ENCODE results near the gene LPIN3. TPM values are rescaled to one million over a fixed set of nuclear protein-coding genes. Genes with fewer than 3 reads are reported as not detected.
A peak's percentile ranks its signal among the peaks of the same experiment; 100 is the strongest.

Gene LPIN3
- polyA plus RNA-seq, 3 donors: 0.01 TPM; not detected in 2

GRCh38 chr20:41314386-41314785, 26.2 kb upstream of the LPIN3 start:
- Mint-ChIP-seq H3K27ac (no peak overlapping the region), H3K9me3 (peaks cover 0 to 1% (median 0%) of the 10 kb centered on the region in 7 donors), H3K27me3 (ENCODE audit: low read depth in 3 of 3) (peaks cover 0 to 17% (median 13%) of the 10 kb centered on the region in 3 donors), H3K4me3 (no peak overlapping the region), H3K36me3 (peaks cover 0 to 3% of the 10 kb centered on the region in 2 donors), H3K4me1 (peaks cover 25% of the 10 kb centered on the region)
- peaks cover 0 to 2% of the 10 kb centered on the region in 2 donors for H3K27me3 ChIP-seq (ENCODE audit: control insufficient read depth in 2 of 2, insufficient read depth in 2 of 2, low read length in 2 of 2)
- H3K4me2 ChIP-seq (replicated peaks; ENCODE audit: extremely low read depth, low read length, poor library complexity, severe bottlenecking): no peak overlapping the region
- no peak overlapping the region for H3K4me3 ChIP-seq (replicated peaks in 1 of 3; ENCODE audit: low read depth in 2 of 3, low read length in 3 of 3)
- no peak for DNase-seq
- WGBS (ENCODE audit: insufficient coverage): no CpG with 5 or more reads among the region's 2 CpGs
- intact Hi-C loops (cut with micrococcal nuclease): loop anchor here in 1 of 2 donors (10.0 kb wide), 1 partner anchor 350 kb away; no protein-coding TSS in a partner anchor
- H3K36me3 ChIP-seq (replicated peaks in 1 of 2; ENCODE audit: control insufficient read depth in 1 of 2, insufficient read depth in 2 of 2, low read length in 2 of 2): no peaks in the 10 kb centered on the region
- H2AFZ ChIP-seq (ENCODE audit: insufficient read depth, low read depth, low read length, poor library complexity, severe bottlenecking): no peak overlapping the region
- H4K20me1 ChIP-seq (ENCODE audit: insufficient read depth, low read length): no peaks in the 10 kb centered on the region
- H3K4me1 ChIP-seq (ENCODE audit: control insufficient read depth in 1 of 2, insufficient read depth in 2 of 2, low read length in 2 of 2): peaks cover 11 to 16% of the 10 kb centered on the region in 2 donors
- no peak overlapping the region for H3K9ac ChIP-seq (ENCODE audit: insufficient read depth, low read length, poor library complexity, severe bottlenecking)
- no peak overlapping the region for H3K27ac ChIP-seq (ENCODE audit: low read depth in 1 of 2, low read length in 2 of 2)
- peaks cover 6% of the 10 kb centered on the region for H3K79me2 ChIP-seq (ENCODE audit: insufficient read depth, low read length)
- no peaks in the 10 kb centered on the region for H3K9me3 ChIP-seq (replicated peaks in 1 of 2; ENCODE audit: control insufficient read depth in 1 of 2, insufficient read depth in 1 of 2, low read length in 2 of 2)
- no peak for TF ChIP-seq CTCF (IDR thresholded peaks at IDR 0.05)

GRCh38 chr20:41316051-41316450, 24.6 kb upstream of the LPIN3 start:
- intact Hi-C loops (cut with micrococcal nuclease): loop anchor here in 1 of 2 donors (10.0 kb wide), 1 partner anchor 351 kb away; no protein-coding TSS in a partner anchor
- Histone ChIP-seq H3K4me3 (replicated peaks in 1 of 3; ENCODE audit: low read depth in 2 of 3, low read length in 3 of 3) (no peak overlapping the region), H4K20me1 (ENCODE audit: insufficient read depth, low read length) (no peaks in the 10 kb centered on the region), H2AFZ (ENCODE audit: insufficient read depth, low read depth, low read length, poor library complexity, severe bottlenecking) (no peak overlapping the region), H3K4me1 (ENCODE audit: control insufficient read depth in 1 of 2, insufficient read depth in 2 of 2, low read length in 2 of 2) (peaks cover 11 to 15% of the 10 kb centered on the region in 2 donors), H3K27me3 (ENCODE audit: control insufficient read depth in 2 of 2, insufficient read depth in 2 of 2, low read length in 2 of 2) (peaks cover 0 to 2% of the 10 kb centered on the region in 2 donors), H3K9ac (ENCODE audit: insufficient read depth, low read length, poor library complexity, severe bottlenecking) (no peak overlapping the region), H3K36me3 (replicated peaks in 1 of 2; ENCODE audit: control insufficient read depth in 1 of 2, insufficient read depth in 2 of 2, low read length in 2 of 2) (no peaks in the 10 kb centered on the region), H3K27ac (ENCODE audit: low read depth in 1 of 2, low read length in 2 of 2) (no peak overlapping the region), H3K9me3 (replicated peaks in 1 of 2; ENCODE audit: control insufficient read depth in 1 of 2, insufficient read depth in 1 of 2, low read length in 2 of 2) (no peaks in the 10 kb centered on the region), H3K79me2 (ENCODE audit: insufficient read depth, low read length) (peaks cover 6% of the 10 kb centered on the region), H3K4me2 (replicated peaks; ENCODE audit: extremely low read depth, low read length, poor library complexity, severe bottlenecking) (peak overlapping the region; percentile 90)
- no peak for TF ChIP-seq CTCF (IDR thresholded peaks at IDR 0.05)
- peaks cover 0 to 3% of the 10 kb centered on the region in 2 donors for H3K36me3 Mint-ChIP-seq
- H3K9me3 Mint-ChIP-seq: peaks cover 0 to 1% (median 0%) of the 10 kb centered on the region in 7 donors
- no peak overlapping the region for H3K27ac Mint-ChIP-seq
- WGBS (ENCODE audit: insufficient coverage): 83% methylated on average over 1 of the region's 6 CpGs
- peaks cover 0 to 17% (median 15%) of the 10 kb centered on the region in 3 donors for H3K27me3 Mint-ChIP-seq (ENCODE audit: low read depth in 3 of 3)
- peaks cover 20% of the 10 kb centered on the region for H3K4me1 Mint-ChIP-seq
- no peak overlapping the region for H3K4me3 Mint-ChIP-seq
- no peak for DNase-seq
